Measurements from ENCODE around the gene TIAM1. TPM values are rescaled to one million over a fixed set of nuclear protein-coding genes. Genes with fewer than 3 reads are reported as not detected.

TIAM1 gene
- total RNA-seq, 4 donors from 2014 or later: 85.1 to 114 (median 99.6) TPM

GRCh38 chr21:31299291-31300147, 44.5 kb downstream of the TIAM1 start:
- intact Hi-C loops (cut with DNase I; ENCODE audit: low total_unique reads): no loop called here
- no peak overlapping the region for H3K4me3 ChIP-seq (ENCODE audit: low read depth, poor library complexity, severe bottlenecking)
- no peak for DNase-seq (ENCODE audit: low spot score in 2 of 2)
- TF ChIP-seq POLR2A (IDR thresholded peaks at IDR 0.05): no peak
- no peak for TF ChIP-seq CTCF (IDR thresholded peaks at IDR 0.05)
- 73 to 77% methylated on average over 15 of the region's 15 CpGs for WGBS, 2 donors

- intact Hi-C loops (cut with DNase I; ENCODE audit: low total_unique reads): no loop called here
- no peak overlapping the region for H3K4me3 ChIP-seq (ENCODE audit: low read depth, poor library complexity, severe bottlenecking)
- DNase-seq (ENCODE audit: low spot score in 2 of 2): no peak
- TF ChIP-seq POLR2A (IDR thresholded peaks at IDR 0.05) (no peak), CTCF (IDR thresholded peaks at IDR 0.05) (no peak)
- 54 to 63% methylated on average over 6 of the region's 6 CpGs for WGBS, 2 donors
These were observed 45.3 kb downstream of the TIAM1 start for GRCh38 chr21:31298618-31299269.

GRCh38 chr21:31297806-31298205, 46.3 kb downstream of the TIAM1 start:
- 84 to 95% methylated on average over 6 of the region's 6 CpGs for WGBS, 2 donors
- intact Hi-C loops (cut with DNase I; ENCODE audit: low total_unique reads): no loop called here
- DNase-seq (ENCODE audit: low spot score in 2 of 2): no peak
- no peak for TF ChIP-seq POLR2A (IDR thresholded peaks at IDR 0.05)
- no peak for TF ChIP-seq CTCF (IDR thresholded peaks at IDR 0.05)
- no peak overlapping the region for H3K4me3 ChIP-seq (ENCODE audit: low read depth, poor library complexity, severe bottlenecking)

- whole genome bisulfite sequencing, 2 donors: 96 to 98% methylated on average over 11 of the region's 11 CpGs
- TF ChIP-seq POLR2A (IDR thresholded peaks at IDR 0.05) (no peak), CTCF (IDR thresholded peaks at IDR 0.05) (no peak)
- no peak overlapping the region for H3K4me3 ChIP-seq (ENCODE audit: low read depth, poor library complexity, severe bottlenecking)
- no peak for DNase-seq (ENCODE audit: low spot score in 2 of 2)
- intact Hi-C loops (cut with DNase I; ENCODE audit: low total_unique reads): no loop called here
These were observed 48.4 kb downstream of the TIAM1 start for GRCh38 chr21:31295676-31296075.

GRCh38 chr21:31294691-31295090, 49.4 kb downstream of the TIAM1 start:
- 85 to 92% methylated on average over 11 of the region's 11 CpGs for WGBS, 2 donors
- intact Hi-C loops (cut with DNase I; ENCODE audit: low total_unique reads): no loop called here
- TF ChIP-seq CTCF (IDR thresholded peaks at IDR 0.05) (no peak), POLR2A (IDR thresholded peaks at IDR 0.05) (no peak)
- no peak overlapping the region for H3K4me3 ChIP-seq (ENCODE audit: low read depth, poor library complexity, severe bottlenecking)
- DNase-seq (ENCODE audit: low spot score in 2 of 2): no peak

Measured in lower leg skin (tissue), 4 donors.